Fibroblast of skin of left quadriceps (primary cell): ENCODE data around the gene COL5A1.

ENCODE experiments used
- DNase-seq, 2 experiments: peaks; one replicate each; pipeline ENCODE4 v3.0.0-alpha.2; 2013; ENCODE audit warnings: low read depth in 2 of 2

Gene COL5A1

DNA sequence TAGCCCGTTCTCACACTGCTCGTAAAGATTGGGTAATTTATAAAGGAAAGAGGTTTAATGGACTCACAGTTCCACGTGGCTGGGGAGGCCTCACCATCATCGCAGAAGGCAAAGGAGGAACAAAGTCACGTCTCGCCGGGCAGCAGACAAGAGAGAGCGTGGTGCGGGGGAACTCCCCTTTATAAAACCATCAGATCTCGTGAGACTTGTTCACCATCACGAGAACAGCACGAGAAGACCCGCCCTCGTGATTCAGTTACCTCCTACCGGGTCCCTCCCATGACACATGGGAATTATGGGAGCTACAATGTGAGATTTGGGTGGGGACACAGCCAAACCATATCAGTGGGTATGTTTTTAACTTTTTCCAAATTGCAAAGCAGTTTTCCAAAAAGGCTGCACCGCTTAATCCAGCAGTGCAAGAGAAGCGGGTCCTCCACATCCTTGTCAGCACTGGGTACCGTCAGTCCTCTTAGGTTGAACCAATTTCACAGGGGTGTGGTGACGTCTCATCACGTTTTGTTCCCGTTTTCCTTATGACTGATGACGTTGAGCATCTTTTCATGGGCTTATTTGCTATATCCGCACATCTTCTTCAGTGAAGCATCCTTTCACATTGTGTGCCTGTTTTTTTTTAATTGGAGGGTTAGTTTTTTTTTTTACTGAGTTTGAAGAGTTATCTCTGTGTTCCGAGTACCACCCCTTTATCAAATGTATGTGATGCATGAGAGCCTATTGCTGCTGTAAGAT lies 231.1 kb downstream of the COL5A1 start:
- DNase-seq = no peak

DNA sequence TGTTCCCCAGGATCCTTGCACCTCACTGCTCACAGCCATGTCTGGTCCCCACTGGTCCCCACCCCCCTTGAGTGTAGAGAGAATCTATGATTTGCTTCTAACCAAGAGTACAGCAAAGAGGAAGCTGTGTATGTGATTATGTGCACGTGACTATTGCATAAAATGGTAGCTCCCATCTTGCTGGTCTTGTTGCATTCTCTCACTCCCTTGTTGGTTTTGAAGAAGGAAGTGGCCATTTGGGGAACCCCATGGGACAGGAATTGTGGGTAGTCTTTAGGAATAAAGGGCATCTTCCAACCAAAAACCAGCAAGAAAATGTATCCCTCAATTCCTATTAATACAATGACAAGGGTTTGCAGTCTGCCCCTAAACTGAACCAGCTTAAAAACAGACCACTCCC lies 233.8 kb downstream of the COL5A1 start:
- DNase-seq = no peak

DNA sequence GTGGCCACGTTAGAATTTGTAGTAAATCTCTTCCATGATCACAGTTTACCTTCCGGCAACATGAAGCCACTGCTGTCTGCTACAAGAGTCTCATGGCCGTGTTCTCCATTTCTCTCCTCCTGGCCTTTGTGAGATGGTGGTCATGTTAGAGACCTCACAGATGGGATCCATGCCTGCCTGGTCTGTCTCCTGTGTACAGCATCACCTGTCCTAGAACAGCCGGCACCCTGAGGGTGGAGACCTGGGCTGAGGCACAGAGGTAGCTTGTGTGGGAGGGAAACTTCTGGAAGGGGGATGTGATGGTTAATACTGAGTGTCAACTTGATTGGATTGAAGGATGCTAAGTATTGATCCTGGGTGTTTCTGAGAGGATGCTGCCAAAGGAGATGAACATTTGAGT lies 235.9 kb downstream of the COL5A1 start:
- DNase-seq = no peak

DNA sequence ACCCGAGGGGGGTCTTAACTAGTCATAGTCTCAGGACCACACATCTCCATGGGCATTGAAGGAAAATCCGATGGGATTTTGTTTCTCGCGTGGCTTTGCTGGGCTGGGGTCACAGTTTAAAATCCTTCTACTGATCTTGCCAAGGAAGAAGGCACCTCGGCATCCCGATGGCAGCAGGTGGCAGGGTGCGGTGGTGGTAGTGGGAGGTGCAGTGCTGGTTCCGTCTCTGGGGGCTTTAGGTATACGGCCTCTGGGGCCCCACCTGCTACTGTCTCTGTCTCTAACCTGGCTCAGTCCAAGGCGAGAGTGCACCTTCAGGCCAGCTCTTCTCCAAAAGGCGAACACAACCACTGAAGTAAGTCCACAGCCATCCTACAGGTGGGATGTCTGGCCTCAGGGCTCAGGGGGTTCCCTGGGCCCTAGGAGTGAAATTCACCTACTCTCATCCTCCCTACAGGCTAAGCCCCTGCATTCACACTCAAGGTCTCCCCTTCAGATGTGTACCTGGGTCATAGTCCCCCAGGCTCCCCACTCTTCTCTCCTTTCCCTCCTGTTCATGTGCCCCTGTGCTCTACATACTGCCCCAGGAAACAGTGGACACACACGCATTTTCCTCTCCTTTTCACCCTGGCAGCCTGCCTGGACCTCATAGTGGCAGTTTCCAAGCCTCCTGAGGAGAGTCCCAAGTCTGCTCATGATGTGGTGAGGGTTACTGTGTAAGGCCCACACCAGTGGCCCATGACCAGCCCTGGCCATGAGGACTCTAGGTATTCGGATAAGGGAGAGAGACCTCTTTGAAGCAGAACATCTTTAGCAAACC lies 238.3 kb downstream of the COL5A1 start:
- DNase-seq = no peak

DNA sequence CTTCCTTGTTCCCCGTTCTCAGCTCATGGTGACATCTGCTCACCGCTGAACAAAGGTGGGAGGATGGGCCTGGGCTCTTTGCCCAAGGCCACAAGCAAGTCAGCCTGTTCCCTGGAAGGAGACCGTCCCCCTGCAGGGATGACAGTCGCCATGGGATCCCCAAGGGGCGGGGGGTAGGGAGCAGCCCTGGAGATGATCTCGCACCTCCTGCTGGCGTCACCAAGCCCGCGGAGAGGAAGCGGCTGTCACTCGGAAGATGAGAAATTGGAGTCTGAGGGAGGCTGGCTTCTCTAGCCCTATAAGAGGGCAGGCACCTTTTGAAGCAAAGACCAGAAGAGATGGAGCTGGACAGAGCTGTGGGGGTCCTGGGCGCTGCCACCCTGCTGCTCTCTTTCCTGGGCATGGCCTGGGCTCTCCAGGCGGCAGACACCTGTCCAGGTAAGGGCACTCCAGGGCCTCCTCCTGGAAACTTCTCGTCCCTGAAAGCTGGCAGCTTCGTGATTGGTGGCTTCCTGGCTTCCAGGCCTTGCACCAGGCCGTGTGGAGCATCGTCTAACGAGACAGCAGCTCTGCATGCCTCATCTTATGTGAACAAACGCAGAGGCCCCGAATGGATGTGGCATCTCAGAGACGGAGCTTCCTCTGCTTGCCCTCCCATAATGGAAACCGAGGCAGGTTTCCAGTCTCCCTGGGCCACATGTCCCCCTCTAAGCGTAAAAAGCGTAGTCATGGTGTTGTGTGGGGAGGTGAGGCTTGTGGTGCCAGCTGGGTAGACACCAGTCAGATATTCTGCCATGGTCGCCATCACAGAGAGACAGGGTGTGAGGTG lies 239.1 kb downstream of the COL5A1 start, which contains the start of gene FCN2:
FCN2 (plus strand) TSS at position 327 of the 829 bp plus-strand sequence; CDS start at position 339, 12 bp downstream.
- DNase-seq = no peak

DNA sequence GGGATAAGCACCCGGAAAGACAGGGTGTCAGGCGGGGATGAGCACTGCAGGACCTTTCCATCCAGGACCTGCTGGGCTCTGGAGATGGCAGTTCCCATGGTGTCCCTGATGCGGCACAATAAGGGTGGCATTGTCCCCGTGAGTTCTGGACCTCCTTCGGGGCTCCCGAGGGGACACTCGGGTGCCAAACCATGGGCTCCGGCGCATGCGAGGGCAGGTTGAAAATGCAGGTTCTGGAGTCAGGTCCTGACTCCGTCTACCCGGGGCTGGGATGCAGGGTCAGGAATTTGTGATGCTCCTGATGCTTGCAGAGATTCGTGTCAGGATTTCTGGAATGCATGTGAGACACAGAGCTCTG lies 239.7 kb downstream of the COL5A1 start:
- no peak for DNase-seq

DNA sequence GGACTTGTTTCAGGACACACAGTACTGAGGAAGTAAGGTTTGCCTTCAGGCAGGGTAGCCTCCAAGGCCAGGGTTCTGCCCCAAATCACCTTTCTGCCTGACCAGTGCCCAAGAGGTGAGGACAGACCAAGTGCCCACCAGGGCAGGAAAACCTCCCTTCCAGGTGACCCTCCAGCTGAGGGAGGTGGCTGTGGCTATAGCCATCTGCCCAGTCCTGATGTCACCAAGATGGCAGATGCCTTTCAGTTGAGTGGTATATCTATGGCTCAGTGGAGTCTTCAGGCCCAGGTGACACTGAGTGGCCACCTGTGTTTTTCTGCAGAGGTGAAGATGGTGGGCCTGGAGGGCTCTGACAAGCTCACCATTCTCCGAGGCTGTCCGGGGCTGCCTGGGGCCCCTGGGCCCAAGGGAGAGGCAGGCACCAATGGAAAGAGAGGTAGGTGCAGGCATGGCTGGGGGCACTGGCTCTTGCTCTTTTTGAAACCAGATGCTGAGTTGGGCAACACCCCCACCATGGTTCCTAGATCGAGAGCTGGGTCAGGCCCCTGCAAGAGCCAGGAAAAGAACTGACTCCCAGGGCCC lies 240.7 kb downstream of the COL5A1 start:
- no peak for DNase-seq

DNA sequence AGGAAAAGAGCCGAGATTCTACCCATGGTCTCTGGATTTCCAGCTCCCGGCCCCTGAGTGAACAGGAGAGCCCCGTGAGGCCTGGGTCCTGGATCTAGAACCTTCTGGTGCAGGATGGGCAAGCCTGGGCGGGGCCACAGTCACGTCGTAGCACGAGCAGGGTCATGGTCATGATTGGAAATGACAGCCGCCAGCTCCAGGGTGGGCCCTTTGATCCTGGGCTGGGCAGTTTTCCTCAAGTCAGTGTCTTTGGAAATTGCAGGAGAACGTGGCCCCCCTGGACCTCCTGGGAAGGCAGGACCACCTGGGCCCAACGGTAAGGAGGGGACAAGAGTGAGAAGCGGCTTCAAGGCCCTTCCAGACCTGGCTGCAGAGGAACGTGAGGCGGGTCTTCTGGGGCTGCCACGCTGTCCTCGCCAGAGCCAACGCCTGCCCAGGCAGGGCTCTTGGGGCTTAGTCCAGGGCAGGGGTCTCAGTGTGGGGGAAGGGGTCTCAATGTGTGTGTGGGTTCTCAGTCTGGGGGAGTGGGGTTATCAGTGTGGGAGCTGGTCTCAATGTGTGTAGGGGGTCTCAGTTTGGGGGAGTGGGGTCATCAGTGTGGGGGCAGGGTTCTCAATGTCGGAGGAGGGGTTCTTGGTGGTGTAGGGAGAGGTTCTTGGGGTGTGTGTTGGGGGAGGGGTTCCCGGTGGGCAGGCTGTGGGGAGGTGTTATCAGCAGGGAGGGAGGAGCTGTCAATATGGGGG lies 241.6 kb downstream of the COL5A1 start:
- DNase-seq = no peak

DNA sequence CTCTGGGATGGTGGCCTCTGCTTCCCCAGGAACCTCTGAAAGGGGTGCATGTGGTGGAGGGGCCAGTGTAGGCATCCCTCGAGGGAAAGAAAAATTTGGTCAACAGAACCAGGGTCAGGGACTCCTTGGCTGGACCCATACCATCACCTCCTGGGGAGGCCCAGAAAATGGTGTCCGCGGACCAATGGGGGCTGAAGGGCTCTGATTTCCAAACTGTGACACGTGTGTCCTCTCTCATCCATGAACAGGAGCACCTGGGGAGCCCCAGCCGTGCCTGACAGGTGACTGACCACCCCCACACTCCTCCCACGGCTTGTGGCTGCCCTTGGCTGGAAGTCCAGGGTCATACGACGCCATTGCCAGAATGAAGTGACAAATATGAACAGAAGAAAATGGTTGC lies 242.9 kb downstream of the COL5A1 start:
- no peak for DNase-seq

DNA sequence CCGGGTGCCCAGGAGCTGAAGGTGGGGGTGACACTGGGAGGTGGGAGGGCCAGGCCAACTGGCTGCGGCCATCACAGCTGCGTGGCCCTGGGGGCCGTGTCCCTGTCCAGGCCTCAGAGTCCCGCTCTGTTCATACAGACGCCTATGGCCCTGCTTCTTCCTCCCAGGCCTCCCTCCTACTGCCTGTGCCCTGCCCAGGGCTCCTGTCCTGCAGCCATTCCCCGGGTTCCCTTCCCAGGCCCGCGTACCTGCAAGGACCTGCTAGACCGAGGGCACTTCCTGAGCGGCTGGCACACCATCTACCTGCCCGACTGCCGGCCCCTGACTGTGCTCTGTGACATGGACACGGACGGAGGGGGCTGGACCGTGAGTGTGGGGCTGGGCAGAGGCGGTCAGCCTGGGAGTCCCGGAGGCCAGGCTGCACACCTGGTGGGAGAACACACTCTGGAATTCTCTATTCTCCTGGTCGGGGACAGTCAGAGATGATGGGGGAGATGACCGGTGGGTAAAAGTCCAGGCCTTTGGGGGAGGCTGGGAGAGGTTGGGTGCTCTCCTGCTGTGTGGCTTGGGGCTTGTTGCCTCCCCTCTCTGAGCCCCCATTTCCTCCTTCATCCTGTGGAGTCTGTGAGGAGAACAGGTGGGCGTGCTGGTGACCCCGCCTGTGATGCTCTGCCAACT lies 243.5 kb downstream of the COL5A1 start:
- DNase-seq = no peak

DNA sequence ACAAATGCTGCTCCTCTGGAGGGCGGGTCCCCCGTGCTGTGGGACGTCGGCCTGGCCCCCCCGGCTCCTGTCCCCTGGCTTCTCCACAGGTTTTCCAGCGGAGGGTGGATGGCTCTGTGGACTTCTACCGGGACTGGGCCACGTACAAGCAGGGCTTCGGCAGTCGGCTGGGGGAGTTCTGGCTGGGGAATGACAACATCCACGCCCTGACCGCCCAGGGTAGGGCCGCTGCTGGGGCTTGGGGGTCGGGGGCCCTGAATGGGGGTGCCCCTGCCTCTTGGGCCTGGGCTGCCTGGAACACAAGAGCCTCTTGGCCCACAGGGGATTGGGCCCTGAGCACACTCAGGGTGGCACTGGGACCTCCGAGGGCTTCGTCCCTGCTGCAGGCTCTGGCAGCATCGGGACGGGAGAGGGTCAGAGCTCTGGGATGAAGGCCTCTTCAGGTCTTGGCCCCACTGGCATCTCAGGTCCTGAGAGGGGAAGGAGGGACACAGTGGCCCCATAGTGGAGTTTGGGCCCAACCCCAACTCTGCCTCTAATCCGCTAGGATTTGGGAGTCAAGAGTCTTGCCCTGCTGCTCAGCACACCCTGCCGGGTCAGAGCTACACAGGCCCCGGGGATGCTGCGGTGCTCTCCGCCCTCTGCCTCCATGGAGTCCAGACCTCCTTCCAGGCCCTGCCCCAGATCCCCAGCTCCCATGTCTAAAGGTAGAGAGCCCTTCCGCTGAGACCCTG lies 244.2 kb downstream of the COL5A1 start:
- no peak for DNase-seq

DNA sequence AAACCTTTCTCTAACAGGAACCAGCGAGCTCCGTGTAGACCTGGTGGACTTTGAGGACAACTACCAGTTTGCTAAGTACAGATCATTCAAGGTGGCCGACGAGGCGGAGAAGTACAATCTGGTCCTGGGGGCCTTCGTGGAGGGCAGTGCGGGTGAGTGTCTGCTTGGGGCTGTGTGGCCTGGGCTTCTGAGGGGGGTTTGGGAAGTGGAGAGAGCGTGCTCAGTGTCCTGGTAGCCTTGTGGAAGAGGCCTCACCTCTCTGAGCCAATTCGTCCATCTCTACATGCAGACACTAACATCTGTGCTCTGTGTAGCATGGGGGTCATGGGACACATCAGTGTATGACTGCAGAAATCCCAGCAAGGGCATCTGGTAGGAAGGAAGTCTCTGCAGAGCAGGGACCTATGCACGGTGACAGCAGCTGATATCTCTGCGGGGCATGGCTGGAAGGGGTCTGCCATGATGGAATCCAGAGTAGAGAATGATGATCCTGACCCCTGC lies 244.9 kb downstream of the COL5A1 start:
- DNase-seq = no peak

DNA sequence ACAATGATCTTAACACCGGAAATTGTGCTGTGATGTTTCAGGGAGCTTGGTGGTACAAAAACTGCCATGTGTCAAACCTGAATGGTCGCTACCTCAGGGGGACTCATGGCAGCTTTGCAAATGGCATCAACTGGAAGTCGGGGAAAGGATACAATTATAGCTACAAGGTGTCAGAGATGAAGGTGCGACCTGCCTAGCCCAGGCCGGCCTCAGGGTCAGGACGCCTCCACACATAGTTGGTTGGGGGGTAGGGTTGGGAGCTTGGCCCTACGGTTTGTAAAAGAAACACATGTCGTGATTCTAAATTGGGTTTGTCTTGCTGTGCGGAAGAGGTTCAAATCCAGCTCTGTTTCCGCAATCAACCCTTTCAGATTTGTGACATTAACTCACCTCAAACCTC lies 245.6 kb downstream of the COL5A1 start:
- no peak for DNase-seq

DNA sequence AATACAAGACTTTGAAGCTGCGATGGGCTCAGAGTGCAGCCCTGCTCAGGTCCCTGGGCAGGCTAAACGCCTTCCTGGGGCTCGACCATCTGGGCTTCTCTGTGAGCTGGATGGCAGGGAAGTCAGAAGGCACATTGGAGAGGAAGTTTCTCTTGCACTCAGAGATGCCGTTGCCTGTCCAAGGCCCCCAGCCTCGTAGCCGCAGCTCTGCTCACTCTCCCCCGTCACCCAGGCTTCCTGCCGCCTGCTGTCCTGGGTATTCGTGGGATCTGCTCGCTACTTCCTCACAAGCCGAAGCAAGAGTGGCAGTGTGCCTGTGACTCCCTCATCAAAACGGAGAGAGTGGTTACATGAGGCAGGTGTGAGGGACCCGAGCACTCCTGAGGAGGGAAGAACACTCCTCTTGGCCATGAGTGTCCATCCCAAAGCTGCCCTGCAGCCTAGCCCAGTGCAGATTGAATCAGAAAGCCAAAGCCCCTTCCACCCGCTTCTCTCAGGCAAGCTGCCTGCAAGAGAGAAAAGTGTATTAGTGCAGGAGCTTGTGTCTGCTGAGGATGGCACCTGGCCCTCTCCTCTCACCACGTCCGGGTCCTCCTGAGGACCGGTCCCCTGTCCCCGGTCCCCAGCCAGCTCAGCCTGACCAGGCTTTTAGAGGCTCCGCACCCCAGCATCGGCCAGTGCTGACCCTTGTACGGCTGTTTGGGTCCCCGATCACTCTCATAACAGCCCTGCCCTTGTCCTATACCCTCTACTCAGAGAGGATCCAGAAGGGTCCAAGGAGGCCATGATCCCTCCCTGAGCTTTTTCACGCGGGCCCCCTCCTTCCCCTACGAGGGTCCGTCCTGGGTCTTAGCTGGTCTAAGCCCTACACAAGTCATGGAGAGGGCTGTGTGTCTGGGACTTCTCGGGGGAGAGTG lies 246.3 kb downstream of the COL5A1 start:
- DNase-seq = no peak

DNA sequence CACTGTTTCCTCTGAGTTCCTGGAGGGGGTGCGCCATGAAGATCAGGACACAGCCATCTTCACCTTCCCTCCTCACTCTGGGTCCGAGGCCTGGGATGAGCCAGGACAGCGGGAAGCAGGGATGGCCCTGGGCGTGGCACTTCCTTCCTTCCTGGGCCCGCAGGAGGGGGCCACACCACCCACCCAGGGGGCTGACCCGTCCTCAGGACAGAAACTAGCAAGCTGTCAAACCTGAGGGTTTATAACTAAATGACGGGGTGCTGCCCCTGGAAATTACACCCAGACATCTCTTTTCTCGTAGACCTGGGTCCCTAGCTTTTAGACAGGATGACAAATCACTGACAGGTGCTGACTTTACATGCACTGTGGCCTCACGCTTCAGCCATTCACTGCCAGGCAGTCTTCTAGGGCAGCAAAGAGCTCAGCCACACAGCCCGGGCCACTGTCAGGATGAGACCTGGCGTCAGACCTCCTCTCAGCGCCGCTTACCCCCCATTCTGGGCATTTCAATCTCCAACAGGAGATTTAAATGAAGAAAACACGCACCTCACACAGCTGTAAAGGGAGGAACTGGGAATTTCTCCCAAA lies 247.1 kb downstream of the COL5A1 start:
- DNase-seq = no peak

DNA sequence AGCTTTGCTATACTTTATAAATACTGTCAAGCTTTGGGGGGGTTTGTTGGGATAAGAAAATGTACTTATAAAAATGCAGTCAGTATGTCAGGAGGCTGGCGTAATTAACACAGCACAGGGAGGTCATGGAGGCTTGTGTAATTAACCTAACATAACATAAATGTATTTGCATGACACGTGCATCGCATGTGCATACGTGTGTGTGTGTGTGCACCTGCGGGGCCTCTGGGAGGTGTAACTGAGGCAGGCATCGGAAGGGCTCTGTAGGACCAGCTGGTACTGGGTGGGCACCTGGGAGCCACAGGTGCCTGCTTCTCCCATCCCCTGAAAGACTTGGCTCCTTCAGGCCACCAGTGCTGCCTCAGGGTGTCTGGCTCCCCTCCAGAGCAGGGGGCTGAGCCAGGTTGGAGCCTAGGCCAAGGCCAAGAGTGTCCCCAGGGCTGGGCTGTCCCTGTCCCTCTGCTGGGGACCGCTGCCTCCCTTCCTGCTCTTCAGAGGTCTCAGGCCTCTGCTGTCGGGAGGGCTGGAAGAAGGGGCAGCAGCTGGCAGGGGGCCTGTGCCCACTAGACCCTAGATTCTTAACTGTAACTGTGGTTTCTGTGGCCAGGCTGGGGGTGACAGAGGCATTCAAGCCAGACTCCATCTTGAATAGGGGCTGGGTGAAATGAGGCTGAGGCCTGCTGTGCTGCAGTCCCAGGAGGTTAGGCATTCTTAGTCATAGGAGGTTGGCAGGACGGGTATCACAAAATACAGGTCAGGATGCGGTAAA lies 248.0 kb downstream of the COL5A1 start:
- DNase-seq = no peak

DNA sequence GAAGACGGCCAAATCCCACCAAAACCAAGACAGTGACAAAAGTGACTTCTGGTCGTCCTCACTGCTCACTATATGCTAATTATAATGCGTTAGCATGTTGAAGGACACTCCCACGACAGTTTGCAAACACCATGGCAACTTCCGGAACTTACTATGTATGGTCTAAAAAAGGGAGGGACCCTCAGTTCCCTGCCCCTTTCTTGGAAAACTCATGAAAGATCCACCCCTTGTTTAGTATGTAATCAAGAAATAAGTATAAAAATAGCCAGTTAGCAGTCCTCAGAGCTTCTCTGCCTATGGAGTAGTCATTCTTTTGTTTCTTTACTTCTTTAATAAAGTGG lies 248.5 kb downstream of the COL5A1 start:
- DNase-seq = no peak

DNA sequence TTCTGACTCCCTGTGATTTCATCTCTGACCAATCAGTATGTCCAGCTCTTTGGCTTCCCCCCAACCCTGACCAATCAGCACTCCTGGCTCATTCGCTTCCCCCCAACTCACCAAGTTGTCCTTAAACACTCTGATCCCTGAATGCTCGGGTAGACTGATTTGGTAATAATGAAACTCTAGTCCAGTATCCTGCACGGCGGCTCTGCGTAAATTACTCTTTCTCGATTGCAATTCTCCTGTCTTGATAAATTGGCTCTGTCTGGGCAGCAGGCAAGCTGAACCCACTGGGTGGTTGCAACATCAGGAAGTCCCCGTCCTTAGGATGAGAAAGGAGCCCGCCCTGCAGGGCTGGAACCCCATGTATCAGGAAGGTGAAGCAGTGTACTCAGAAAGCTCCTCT lies 249.4 kb downstream of the COL5A1 start:
- DNase-seq = no peak
